Right renal pelvis (tissue), 4 donors: ENCODE results near the gene PRELID1. TPM values are rescaled to one million over a fixed set of nuclear protein-coding genes. Genes with fewer than 3 reads are reported as not detected.
A peak's percentile ranks its signal among the peaks of the same experiment; 100 is the strongest.
"Not testable (repeated sequence)": the region's sequence is repeated elsewhere in the genome, so short reads cannot be mapped to it uniquely, and the experiment has no call there.

Experiments
- DNase-seq, 4 donors: peaks; one replicate each; pipeline ENCODE4 v3.0.0-alpha.2; 2013; ENCODE audit warnings: low read depth in 4 of 4, low spot score in 3 of 4, missing footprints in 1 of 4
- polyA plus RNA-seq, 4 donors: library from polyadenylated mRNA; unstranded; fragments of 120-200 nt; gene quantifications; one replicate each; pipeline ENCODE4 v1.2.1, GENCODE V29; 2013; ENCODE audit not compliant: insufficient read length in 4 of 4

PRELID1 gene, protein sequence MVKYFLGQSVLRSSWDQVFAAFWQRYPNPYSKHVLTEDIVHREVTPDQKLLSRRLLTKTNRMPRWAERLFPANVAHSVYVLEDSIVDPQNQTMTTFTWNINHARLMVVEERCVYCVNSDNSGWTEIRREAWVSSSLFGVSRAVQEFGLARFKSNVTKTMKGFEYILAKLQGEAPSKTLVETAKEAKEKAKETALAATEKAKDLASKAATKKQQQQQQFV
- polyA plus RNA-seq: 100 to 1,000 TPM; 123 to 153 (median 136) TPM

DNA sequence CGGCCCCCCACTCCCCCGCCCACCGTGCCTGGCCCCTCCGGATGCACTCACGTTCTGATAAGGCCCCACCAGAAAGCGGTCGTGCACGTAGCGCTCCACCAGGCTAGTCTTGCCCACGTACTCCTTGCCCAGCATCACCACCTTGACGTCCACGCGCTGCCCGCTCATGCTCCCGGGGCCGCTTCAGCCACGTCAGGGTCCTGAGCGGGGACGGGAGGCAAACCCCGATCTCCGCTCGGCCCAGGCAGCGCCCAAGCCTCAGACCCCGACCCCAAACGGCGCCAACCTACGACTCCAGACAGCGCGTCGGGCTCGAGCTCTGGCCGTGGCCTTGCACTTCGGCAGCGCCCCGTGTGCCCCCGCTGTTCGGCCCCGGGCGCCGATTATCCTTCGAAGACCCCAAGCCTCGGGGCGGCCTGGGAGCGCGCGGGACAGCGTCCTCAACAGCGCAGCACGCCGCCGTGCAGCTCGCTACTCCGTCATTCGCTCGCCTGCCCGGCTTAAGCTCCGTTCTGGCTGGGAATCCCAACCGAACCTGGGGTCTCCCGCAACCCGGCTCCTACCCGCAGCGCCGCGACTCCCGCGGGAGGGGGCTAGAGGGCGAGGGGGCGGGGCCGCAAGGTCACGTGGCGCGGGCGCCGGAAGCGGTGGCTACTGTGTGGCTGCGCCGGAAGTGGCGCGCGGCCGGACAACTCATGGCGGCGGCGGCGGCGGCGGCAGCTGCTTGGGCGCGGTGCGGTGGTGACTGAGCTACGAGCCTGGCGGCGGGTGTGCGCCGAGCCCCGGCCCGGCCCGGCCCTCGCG lies at the start of gene PRELID1, which contains the start of gene RAB24:
Gene PRELID1 (plus strand): TSS at position 679 of the 804 bp plus-strand sequence. CDS start 187 bp downstream, outside the sequence.
Gene RAB24 (minus strand): TSS at position 599 of the 804 bp plus-strand sequence. CDS start 431 bp downstream, at position 168.
- DNase-seq: peak in 3 of 4 donors; percentile 61 to 70 (median 66)

GRCh38 chr5:177256296-177256695 lies 47.3 kb upstream of the PRELID1 start:
- DNase-seq: no peak

DNA sequence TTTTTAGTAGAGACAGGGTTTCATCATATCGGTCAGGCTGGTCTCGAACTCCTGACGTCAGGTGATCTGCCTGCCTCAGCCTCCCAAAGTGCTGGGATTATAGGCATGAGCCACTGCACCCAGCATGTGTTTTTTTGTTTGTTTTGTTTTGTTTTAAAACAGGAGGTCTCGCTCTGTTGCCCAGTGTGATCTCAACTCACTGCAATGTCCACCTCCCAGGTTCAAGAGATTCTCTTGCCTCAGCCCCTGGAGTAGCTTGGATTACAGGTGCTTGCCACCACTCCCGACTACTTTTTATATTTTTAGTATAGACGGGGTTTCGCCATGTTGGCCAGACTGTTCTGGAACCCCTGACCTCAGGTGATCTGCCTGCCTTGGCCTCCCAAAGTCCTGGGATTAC lies 44.9 kb upstream of the PRELID1 start:
- not testable (repeated sequence) for DNase-seq

- no peak for DNase-seq
Measured at GRCh38 chr5:177260961-177261360, 42.6 kb upstream of the PRELID1 start.

GRCh38 chr5:177261510-177261909 lies 42.1 kb upstream of the PRELID1 start:
- DNase-seq: no peak

GRCh38 chr5:177264178-177264577 lies 39.4 kb upstream of the PRELID1 start:
- no peak for DNase-seq

DNA sequence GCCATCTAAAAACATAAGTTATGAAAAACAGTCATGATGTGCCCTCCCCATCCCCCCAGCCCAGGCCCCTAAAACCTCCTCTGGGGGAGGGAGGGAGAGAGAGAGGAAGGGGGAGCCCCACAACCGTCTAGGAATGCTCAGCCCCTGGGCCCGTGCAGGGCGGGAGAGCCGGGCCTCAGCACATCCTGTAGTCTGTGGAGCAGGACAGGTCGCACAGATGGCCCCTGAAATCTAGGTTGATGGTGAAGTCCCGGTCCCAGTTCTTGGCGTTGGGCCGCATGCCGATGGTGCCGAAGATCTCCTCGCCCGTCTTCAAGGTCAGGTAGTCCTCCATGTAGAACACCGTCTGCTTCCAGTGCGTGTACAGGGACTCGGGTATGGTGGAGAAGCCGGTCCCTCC lies 38.2 kb upstream of the PRELID1 start:
- no peak for DNase-seq

DNA sequence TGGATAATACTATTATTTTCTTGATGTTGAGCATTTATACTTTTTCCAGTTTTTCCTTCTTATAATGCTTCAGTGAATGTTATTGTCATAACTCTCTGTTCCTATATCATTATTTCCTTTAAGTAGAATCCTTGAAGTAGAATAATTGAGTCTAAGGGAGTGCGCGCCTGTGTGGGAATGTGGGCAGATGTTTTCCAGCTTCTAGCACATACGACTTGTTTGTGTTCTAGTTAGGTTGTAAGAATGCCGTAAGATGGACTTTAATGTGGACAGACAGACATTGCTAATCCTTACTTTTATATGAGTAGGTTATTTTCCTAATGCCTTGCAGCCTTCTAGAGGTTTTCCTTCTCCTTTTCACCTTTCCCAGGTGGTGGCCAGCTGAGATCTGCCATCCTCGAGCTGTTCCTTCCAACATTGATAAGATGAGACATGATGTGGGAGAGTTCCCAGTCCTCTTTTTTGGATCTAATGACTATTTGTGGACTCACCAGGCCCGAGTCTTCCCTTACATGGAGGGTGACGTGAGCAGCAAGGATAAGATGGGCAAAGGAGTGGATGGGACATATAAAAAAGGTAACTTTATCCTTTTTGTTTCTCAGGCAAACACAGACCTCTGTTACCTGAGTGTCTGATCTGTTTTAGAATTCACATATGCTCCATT lies 34.2 kb upstream of the PRELID1 start:
- no peak for DNase-seq

GRCh38 chr5:177269976-177270375 lies 33.6 kb upstream of the PRELID1 start:
- no peak for DNase-seq

DNA sequence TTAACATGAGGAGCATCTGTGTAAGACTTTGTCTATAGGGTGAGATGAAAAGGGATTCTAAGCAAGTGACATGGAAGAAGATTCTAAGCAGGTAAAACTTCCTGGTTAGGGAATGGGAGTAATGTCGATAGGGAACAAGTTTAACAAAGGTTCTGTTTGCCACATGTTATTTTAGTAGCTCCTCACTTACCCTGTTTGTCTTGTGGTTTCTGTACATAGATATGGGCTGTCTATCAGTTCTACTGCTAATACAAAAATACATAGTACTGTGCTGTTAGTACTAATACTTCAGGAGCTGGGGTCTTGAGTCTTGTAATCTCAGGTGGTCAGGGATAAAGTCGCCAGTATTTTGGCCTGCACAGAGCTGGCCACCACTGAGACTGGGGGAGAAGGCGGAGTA lies 32.9 kb upstream of the PRELID1 start:
- no peak for DNase-seq

- DNase-seq: no peak
Measured at GRCh38 chr5:177271113-177271512, 32.5 kb upstream of the PRELID1 start.

- DNase-seq: no peak
Measured at GRCh38 chr5:177275883-177276282, 27.7 kb upstream of the PRELID1 start.

DNA sequence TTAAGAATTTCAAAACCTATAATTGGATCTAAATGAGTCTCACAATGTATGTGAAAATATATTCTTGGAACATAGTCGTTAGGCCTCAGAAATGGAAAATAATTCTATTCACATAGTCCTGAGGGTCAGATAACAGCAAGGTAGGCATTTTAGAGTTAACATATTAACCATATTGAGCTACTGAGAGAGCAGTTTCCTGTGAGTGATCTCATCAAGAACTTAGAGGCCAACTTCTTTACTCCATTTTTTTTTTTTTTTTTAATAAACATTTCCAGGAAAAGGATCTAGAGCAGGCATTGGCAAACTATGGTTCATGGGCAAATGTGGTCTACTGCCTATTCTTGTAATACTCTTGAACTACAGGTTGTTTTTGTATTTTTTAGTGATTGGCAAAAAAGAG lies 26.7 kb upstream of the PRELID1 start:
- no peak for DNase-seq

DNA sequence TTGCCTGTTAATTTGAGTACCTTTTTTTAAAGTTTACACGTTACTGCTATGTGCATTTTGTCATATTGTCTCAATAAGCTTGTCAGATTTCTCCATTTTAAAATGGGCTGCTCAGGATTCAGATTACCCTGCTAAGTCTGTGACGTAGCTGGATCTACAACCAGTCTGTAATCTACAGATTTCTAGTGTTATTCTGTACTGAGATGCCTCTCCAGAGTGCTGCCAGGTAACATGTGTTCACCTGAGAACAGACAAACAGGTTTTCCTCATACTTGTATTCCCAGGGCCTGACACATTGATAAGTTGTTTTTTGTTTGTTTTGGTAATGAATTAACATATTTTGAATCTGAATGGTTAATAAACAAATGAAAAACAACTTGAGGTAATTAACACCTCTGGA lies 15.4 kb upstream of the PRELID1 start:
- no peak for DNase-seq

DNA sequence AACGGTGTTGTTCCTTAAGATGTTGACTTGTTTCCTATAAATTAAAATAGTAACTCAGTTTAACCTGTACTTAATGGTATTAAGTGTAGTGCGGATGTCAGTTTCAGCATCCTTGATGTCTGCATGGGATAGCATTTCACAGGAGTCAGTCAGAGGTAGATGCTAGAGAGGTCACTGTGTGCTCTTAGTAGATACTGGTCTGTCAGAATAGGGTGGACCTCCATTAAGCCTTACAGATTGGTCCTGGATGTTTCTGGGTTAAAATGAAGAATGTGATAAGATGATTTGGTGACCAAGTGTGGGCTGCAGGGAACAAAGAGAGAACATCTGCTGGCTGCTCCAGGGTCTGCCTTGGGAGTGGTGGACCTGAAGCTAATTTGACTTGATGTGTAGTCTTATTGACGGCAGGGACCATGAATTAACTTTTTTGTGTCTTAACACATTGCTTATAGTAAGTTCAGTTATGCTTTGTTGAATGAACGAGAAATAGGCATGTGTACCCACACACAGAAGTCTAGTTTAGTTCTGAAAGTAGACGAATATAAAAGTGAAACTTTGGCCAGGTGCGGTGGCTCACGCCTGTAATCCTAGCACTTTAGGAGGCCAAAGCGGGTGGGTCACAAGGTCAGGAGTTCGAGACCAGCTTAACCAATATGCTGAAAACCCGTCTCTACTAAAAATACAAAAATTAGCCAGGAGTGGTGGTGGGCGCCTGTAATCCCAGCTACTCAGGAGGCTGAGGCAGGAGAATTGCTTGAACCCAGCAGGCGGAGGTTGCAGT lies 12.6 kb upstream of the PRELID1 start:
- DNase-seq: no peak

DNA sequence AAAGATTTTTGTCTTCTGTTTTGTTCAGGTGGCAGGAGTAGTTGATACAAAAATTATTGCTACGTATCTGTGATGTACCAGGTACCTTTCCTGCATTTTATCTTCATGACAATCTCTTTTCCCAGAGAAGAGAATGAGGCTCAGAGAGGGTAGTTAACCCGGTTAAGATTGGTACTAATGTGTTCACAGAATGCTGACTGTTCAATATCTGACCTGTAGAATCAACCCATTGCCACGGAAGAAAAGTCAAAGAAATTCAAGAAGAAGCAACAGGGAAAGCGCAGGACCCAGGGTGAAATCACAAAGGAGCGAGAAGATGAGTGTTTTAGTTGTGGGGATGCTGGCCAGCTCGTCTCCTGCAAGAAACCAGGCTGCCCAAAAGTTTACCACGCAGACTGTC lies 11.9 kb upstream of the PRELID1 start:
- DNase-seq: no peak

DNA sequence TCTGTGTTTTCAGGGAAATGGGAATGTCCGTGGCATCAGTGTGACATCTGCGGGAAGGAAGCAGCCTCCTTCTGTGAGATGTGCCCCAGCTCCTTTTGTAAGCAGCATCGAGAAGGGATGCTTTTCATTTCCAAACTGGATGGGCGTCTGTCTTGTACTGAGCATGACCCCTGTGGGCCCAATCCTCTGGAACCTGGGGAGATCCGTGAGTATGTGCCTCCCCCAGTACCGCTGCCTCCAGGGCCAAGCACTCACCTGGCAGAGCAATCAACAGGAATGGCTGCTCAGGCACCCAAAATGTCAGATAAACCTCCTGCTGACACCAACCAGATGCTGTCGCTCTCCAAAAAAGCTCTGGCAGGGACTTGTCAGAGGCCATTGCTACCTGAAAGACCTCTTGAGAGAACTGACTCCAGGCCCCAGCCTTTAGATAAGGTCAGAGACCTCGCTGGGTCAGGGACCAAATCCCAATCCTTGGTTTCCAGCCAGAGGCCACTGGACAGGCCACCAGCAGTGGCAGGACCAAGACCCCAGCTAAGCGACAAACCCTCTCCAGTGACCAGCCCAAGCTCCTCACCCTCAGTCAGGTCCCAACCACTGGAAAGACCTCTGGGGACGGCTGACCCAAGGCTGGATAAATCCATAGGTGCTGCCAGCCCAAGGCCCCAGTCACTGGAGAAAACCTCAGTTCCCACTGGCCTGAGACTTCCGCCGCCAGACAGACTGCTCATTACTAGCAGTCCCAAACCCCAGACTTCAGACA lies 9.6 kb upstream of the PRELID1 start:
- DNase-seq: no peak

DNA sequence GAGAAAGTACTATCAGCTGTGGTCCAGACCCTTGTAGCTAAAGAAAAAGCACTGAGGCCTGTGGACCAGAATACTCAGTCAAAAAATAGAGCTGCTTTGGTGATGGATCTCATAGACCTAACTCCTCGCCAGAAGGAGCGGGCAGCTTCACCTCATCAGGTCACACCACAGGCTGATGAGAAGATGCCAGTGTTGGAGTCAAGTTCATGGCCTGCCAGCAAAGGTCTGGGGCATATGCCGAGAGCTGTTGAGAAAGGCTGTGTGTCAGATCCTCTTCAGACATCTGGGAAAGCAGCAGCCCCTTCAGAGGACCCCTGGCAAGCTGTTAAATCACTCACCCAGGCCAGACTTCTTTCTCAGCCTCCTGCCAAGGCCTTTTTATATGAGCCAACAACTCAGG lies 9.0 kb upstream of the PRELID1 start:
- DNase-seq: no peak

DNA sequence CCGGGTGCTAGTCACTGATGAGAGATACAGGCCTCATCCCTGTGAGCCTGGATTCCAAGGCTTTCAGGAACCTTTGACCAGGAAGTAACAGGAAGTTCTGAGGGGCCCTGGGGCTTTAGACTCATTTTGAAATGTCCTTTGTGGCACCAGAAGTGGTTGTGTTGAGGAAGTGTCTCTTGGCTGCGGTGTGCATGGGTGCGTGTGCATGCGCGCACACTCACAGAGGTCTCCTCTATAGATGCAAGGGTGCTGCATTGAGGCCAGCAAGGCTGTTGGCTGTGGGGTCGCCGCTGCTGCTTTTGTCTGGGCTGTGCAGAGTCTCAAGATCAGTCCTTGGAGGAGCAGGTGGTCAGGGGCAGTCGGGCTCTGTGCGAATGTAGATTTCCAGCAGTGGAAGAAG lies 7.7 kb upstream of the PRELID1 start:
- DNase-seq: no peak

DNA sequence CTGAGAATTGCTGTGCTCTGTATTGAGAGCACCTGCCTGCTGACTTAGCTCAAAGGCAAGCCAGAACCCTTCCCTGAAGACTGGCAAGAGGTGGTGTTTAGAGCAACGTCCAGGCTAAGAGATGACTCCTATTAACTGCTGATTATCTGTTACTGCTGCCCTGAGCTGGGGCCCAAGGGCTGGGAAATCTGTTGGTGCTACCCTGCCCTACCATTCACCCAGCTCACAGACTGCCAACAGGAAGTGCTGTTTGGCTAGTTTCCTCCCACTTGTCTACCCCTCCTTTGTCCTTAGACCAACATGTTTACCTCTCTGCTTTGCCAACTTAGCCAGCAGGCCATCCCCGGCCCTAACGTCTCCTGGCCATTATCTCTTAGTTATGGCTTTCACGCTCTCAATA lies 7.0 kb upstream of the PRELID1 start:
- DNase-seq: no peak
